HCT116 (cell line): Measurements from ENCODE around the gene CYP4F8. TPM values are rescaled to one million over a fixed set of nuclear protein-coding genes. Genes with fewer than 3 reads are reported as not detected.

Experiments used
- ATAC-seq: fragments of 200-7000 bp; cut with Tn5 transposase; 2 replicates; pipeline ENCODE4 v1.9.1; 2020; ENCODE audit warnings: mild to moderate bottlenecking, moderate library complexity
- BruUV-seq: library from RNA; stranded (reverse); fragments of 400-500 nt; replicated peaks from 2 replicates; lab custom pipeline; 2021; lab: Mats Ljungman, UMichigan
- CTCF ChIA-PET: fragments of 300-600 bp; sonication (Branson Sonifier 250); formaldehyde crosslinking; loops from one replicate; lab custom pipeline; 2021; ENCODE audit warnings: antibody characterized with exemption; lab: Charles Lee
- POLR2A ChIA-PET: fragments of 300-600, 350-600 bp; sonication (Branson Sonifier 250); formaldehyde crosslinking; loops from one replicate; lab custom pipeline; 2021; ENCODE audit warnings: antibody characterized with exemption; lab: Charles Lee
- RAD21 ChIA-PET, 2 experiments: fragments of 300-600 bp; sonication (Branson Sonifier 250); formaldehyde crosslinking; loops; one replicate each; lab custom pipeline; 2023; ENCODE audit warnings: low total read pairs in 2 of 2; ENCODE audit not compliant: uncharacterized antibody in 2 of 2, unreplicated experiment in 2 of 2, low non-redundant PET in 1 of 2; lab: Charles Lee
- DNase-seq: peaks from one replicate; pipeline ENCODE4 v3.0.0-alpha.2; 2010; ENCODE audit warnings: low read depth, low spot score
- H2AFZ ChIP-seq: fragments of 200-600 bp; shearing (Covaris generic), sonication (generic); 2 replicates; pipeline ENCODE4 v1.6.1; 2017; ENCODE audit warnings: low read depth, mixed run types, mixed read lengths, antibody characterized with exemption, low read length; ENCODE audit not compliant: poor library complexity, severe bottlenecking
- H3K27ac ChIP-seq: 2 replicates; pipeline ENCODE4 v1.5.1; 2012; ENCODE audit warnings: low read depth, low read length
- H3K27me3 ChIP-seq: fragments of 200-600 bp; sonication (generic); 2 replicates; pipeline ENCODE4 v1.6.1; 2016; ENCODE audit warnings: mixed run types, low read length, mixed read lengths; ENCODE audit not compliant: insufficient read depth
- H3K36me3 ChIP-seq, 2 experiments: fragments of 200-500 bp in 1 of 2; fragments of 200-600 bp in 1 of 2; sonication (Bioruptor generic) in 1 of 2; sonication (generic) in 1 of 2; 2 replicates each; pipeline versions ENCODE4 v1.5.1 to v1.6.1; 2014 to 2016; ENCODE audit warnings: low read length in 2 of 2, inconsistent platforms in 1 of 2, mixed read lengths in 1 of 2, mixed run types in 1 of 2; ENCODE audit not compliant: insufficient read depth in 2 of 2, control insufficient read depth in 1 of 2
- H3K4me1 ChIP-seq, 2 experiments: fragments of 200-600 bp in 1 of 2; sonication (generic) in 1 of 2; 2 replicates each; pipeline versions ENCODE4 v1.5.1 to v1.6.1; 2012 to 2017; ENCODE audit warnings: low read length in 2 of 2, inconsistent platforms in 1 of 2, mild to moderate bottlenecking in 1 of 2, mixed read lengths in 1 of 2, mixed run types in 1 of 2, moderate library complexity in 1 of 2; ENCODE audit not compliant: insufficient read depth in 2 of 2, control insufficient read depth in 1 of 2
- H3K4me2 ChIP-seq: fragments of 200-600 bp; sonication (generic); 2 replicates; pipeline ENCODE4 v1.6.1; 2017; ENCODE audit warnings: mixed run types, low read length, mixed read lengths
- H3K4me3 ChIP-seq, 2 experiments: fragments of 200-600 bp in 1 of 2; sonication (generic) in 1 of 2; replicated peaks in 1 of 2; 2 replicates each; pipeline ENCODE4 v1.5.1; 2011 to 2016; ENCODE audit warnings: low read length in 2 of 2, control low read depth in 1 of 2, low read depth in 1 of 2, mild to moderate bottlenecking in 1 of 2, mixed read lengths in 1 of 2, mixed run types in 1 of 2
- H3K79me2 ChIP-seq: fragments of 200-600 bp; sonication (generic); 2 replicates; pipeline ENCODE4 v1.6.1; 2017; ENCODE audit warnings: mild to moderate bottlenecking, mixed run types, low read length, moderate library complexity, mixed read lengths; ENCODE audit not compliant: insufficient read depth
- H3K9ac ChIP-seq: fragments of 200-600 bp; sonication (generic); 2 replicates; pipeline ENCODE4 v1.6.1; 2016; ENCODE audit warnings: low read length, mixed read lengths
- H3K9me2 ChIP-seq: fragments of 200-600 bp; sonication (generic), shearing (Covaris generic); 2 replicates; pipeline ENCODE4 v1.6.1; 2017; ENCODE audit warnings: mixed run types, mild to moderate bottlenecking, moderate library complexity; ENCODE audit not compliant: insufficient read depth
- H3K9me3 ChIP-seq, 2 experiments: fragments of 200-500 bp in 1 of 2; fragments of 200-600 bp in 1 of 2; sonication (Bioruptor generic) in 1 of 2; sonication (generic) in 1 of 2; 2 replicates each; pipeline ENCODE4 v1.6.1; 2014 to 2017; ENCODE audit warnings: low read length in 2 of 2, mixed read lengths in 2 of 2, inconsistent platforms in 1 of 2, low read depth in 1 of 2, mild to moderate bottlenecking in 1 of 2, mixed run types in 1 of 2, moderate library complexity in 1 of 2; ENCODE audit not compliant: control insufficient read depth in 1 of 2, insufficient read depth in 1 of 2
- H4K20me1 ChIP-seq: fragments of 200-600 bp; sonication (generic), shearing (Covaris generic); 2 replicates; pipeline ENCODE4 v1.6.1; 2017; ENCODE audit warnings: mixed run types, mild to moderate bottlenecking, moderate library complexity; ENCODE audit not compliant: insufficient read depth
- ATF3 ChIP-seq: IDR thresholded peaks from 2 replicates; pipeline ENCODE4 v1.6.1; 2012
- CBX3 ChIP-seq: IDR thresholded peaks from 2 replicates; pipeline ENCODE4 v1.6.1; 2012; ENCODE audit warnings: low read depth
- CEBPB ChIP-seq: IDR thresholded peaks from 2 replicates; pipeline ENCODE4 v1.6.1; 2012; ENCODE audit warnings: low read depth
- EGR1 ChIP-seq: IDR thresholded peaks from 2 replicates; pipeline ENCODE4 v1.6.1; 2012; ENCODE audit warnings: low read depth
- FOSL1 ChIP-seq: IDR thresholded peaks from 2 replicates; pipeline ENCODE4 v1.6.1; 2012; ENCODE audit warnings: low read depth
- JUND ChIP-seq: IDR thresholded peaks from 2 replicates; pipeline ENCODE4 v1.6.1; 2012
- MAX ChIP-seq: IDR thresholded peaks from 2 replicates; pipeline ENCODE4 v1.6.1; 2012
- POLR2A ChIP-seq: IDR thresholded peaks from 2 replicates; pipeline ENCODE4 v1.7.0; 2011; ENCODE audit warnings: borderline replicate concordance; ENCODE audit not compliant: insufficient read depth, insufficient read length; ENCODE audit errors: extremely low read depth
- POLR2AphosphoS5 ChIP-seq: IDR thresholded peaks from 2 replicates; pipeline ENCODE4 v1.6.1; 2011; ENCODE audit warnings: mild to moderate bottlenecking, low read depth, low read length, moderate library complexity
- SIN3A ChIP-seq: IDR thresholded peaks from 2 replicates; pipeline ENCODE4 v1.6.1; 2012; ENCODE audit warnings: low read depth
- SP1 ChIP-seq: IDR thresholded peaks from 2 replicates; pipeline ENCODE4 v1.6.1; 2012; ENCODE audit warnings: low read depth
- SRF ChIP-seq: IDR thresholded peaks from 2 replicates; pipeline ENCODE4 v1.6.1; 2012; ENCODE audit warnings: low read depth
- TCF7L2 ChIP-seq: IDR thresholded peaks from 2 replicates; pipeline ENCODE4 v1.7.0; 2011; ENCODE audit warnings: borderline replicate concordance, inconsistent platforms; ENCODE audit not compliant: insufficient read depth, insufficient read length; ENCODE audit errors: extremely low read depth
- YY1 ChIP-seq: IDR thresholded peaks from 2 replicates; pipeline ENCODE4 v1.6.1; 2011; ENCODE audit warnings: low read length, low read depth, moderate library complexity, mild to moderate bottlenecking; ENCODE audit not compliant: insufficient replicate concordance; ENCODE audit errors: extremely low read depth
- ZFX ChIP-seq: fragments of 450-650 bp; IDR thresholded peaks from 2 replicates; pipeline ENCODE4 v1.6.1; 2017
- ZNF274 ChIP-seq: fragments of 200-500 bp; sonication (Bioruptor generic); IDR thresholded peaks from 2 replicates; pipeline ENCODE4 v1.6.1; 2014; ENCODE audit warnings: mild to moderate bottlenecking, low read depth, low read length, inconsistent platforms
- intact Hi-C: fragments of 100-400 bp; cut with micrococcal nuclease; formaldehyde crosslinking; loops from 2 replicates; pipeline ENCODE4 v1.10.0; 2022
- total RNA-seq: library from RNA; stranded (reverse); gene quantifications from one replicate; pipeline ENCODE4 v1.2.1, GENCODE V29; 2021; ENCODE audit not compliant: unreplicated experiment
- TF ChIP-seq, protein P1 (sequence below): IDR thresholded peaks from 2 replicates; pipeline ENCODE4 v1.6.1; 2011; ENCODE audit warnings: mild to moderate bottlenecking, low read length, moderate library complexity; ENCODE audit not compliant: insufficient replicate concordance; ENCODE audit errors: extremely low read depth

CYP4F8 gene
- total RNA-seq, 1 experiment from 2014 or later: not detected

DNA sequence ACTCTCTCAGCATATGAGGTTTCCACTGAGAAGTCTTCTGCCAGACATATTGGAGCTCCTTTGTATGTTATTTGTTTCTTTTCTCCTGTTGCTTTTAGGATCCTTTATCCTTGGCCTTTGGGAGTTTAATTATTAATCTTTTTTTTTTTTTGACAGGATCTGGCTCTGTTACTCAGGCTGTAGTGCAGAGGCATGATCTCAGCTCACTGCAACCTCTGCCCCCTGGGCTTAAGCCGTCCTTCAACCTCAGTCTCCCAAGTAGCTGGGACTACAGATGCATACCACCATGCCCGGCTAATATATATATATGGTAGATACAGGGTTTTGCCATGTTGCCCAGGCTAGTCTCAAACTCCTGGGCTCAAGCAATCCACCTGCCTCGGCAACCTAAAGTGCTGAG, 19.1 kb downstream of the CYP4F8 start:
- peaks cover 0 to 5% of the 10 kb centered on the region in 2 experiments; a peak in 1 of 4 replicates for H3K4me1 ChIP-seq
- no peaks in the 10 kb centered on the region for H3K79me2 ChIP-seq
- ATAC-seq: no peak
- H3K36me3 ChIP-seq: no peaks in the 10 kb centered on the region
- intact Hi-C loops: no loop called here
- CTCF ChIA-PET: interaction anchor here (1.0 kb wide), 1 partner anchor 176 kb away, joined by 7 read pairs; no protein-coding TSS in a partner anchor
- H3K9me2 ChIP-seq: no peaks in the 10 kb centered on the region
- no peaks in the 10 kb centered on the region for H3K27me3 ChIP-seq
- no peak overlapping the region for H3K27ac ChIP-seq
- POLR2A ChIA-PET: no interaction called here
- RAD21 ChIA-PET: no interaction called here
- no peaks in the 10 kb centered on the region for H4K20me1 ChIP-seq
- no peak for DNase-seq
- no peak for TF ChIP-seq CEBPB
- no peak for TF ChIP-seq YY1
- TF ChIP-seq JUND: no peak
- TF ChIP-seq SRF: no peak
- no peak for TF ChIP-seq EGR1
- no peak for TF ChIP-seq CBX3
- H3K9me3 ChIP-seq: no peaks in the 10 kb centered on the region
- BruUV-seq: no TSS peak
- H3K4me3 ChIP-seq: no peak overlapping the region
- no peak overlapping the region for H2AFZ ChIP-seq
- no peak overlapping the region for H3K9ac ChIP-seq
- H3K4me2 ChIP-seq: no peak overlapping the region

- no TSS peak for BruUV-seq
- CTCF ChIA-PET: no interaction called here
- RAD21 ChIA-PET: no interaction called here
- no peak for TF ChIP-seq ZFX
- no peak for TF ChIP-seq POLR2A
- no peak for TF ChIP-seq MAX
- no peak for TF ChIP-seq FOSL1
- no peak for TF ChIP-seq SIN3A
- TF ChIP-seq SRF: no peak
- no peak for TF ChIP-seq EGR1
- TF ChIP-seq TCF7L2: no peak
- no peak for TF ChIP-seq ATF3
- no peak for TF ChIP-seq CBX3
- TF ChIP-seq, protein P1, sequence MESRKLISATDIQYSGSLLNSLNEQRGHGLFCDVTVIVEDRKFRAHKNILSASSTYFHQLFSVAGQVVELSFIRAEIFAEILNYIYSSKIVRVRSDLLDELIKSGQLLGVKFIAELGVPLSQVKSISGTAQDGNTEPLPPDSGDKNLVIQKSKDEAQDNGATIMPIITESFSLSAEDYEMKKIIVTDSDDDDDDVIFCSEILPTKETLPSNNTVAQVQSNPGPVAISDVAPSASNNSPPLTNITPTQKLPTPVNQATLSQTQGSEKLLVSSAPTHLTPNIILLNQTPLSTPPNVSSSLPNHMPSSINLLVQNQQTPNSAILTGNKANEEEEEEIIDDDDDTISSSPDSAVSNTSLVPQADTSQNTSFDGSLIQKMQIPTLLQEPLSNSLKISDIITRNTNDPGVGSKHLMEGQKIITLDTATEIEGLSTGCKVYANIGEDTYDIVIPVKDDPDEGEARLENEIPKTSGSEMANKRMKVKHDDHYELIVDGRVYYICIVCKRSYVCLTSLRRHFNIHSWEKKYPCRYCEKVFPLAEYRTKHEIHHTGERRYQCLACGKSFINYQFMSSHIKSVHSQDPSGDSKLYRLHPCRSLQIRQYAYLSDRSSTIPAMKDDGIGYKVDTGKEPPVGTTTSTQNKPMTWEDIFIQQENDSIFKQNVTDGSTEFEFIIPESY: no peak
- no peak for TF ChIP-seq ZNF274
- TF ChIP-seq POLR2AphosphoS5: no peak
- no peak for TF ChIP-seq SP1
Measured at GRCh38 chr19:15635016-15635805, 20.2 kb downstream of the CYP4F8 start.

More at GRCh38 chr19:15635016-15635805, 20.2 kb downstream of the CYP4F8 start:
- Histone ChIP-seq H4K20me1 (no peaks in the 10 kb centered on the region), H2AFZ (no peak overlapping the region), H3K4me1 (peaks cover 5 to 13% of the 10 kb centered on the region in 2 experiments; a peak in 3 of 4 replicates), H3K27me3 (no peaks in the 10 kb centered on the region), H3K9ac (no peak overlapping the region), H3K9me2 (no peaks in the 10 kb centered on the region), H3K4me3 (no peak overlapping the region), H3K4me2 (no peak overlapping the region), H3K9me3 (no peaks in the 10 kb centered on the region), H3K79me2 (no peaks in the 10 kb centered on the region), H3K36me3 (no peaks in the 10 kb centered on the region), H3K27ac (no peak overlapping the region)
- POLR2A ChIA-PET: no interaction called here
- ATAC-seq (no peak), DNase-seq (no peak)
- intact Hi-C loops: no loop called here
